GM03348 (cell line): ENCODE data around the gene ANKRD40.

ENCODE experiments used
- DNase-seq: peaks from one replicate; pipeline ENCODE4 v3.0.0; 2012; ENCODE audit warnings: low spot score

Gene ANKRD40

GRCh38 chr17:50668838-50669581, 38.7 kb downstream of the ANKRD40 start:
- no peak for DNase-seq

GRCh38 chr17:50668025-50668837, 39.5 kb downstream of the ANKRD40 start:
- peak; percentile 69 for DNase-seq

GRCh38 chr17:50667259-50668024, 40.3 kb downstream of the ANKRD40 start:
- no peak for DNase-seq

GRCh38 chr17:50666316-50666715, 41.4 kb downstream of the ANKRD40 start:
- no peak for DNase-seq

GRCh38 chr17:50665838-50666237, 41.9 kb downstream of the ANKRD40 start:
- DNase-seq: no peak

GRCh38 chr17:50664788-50665458, 42.8 kb downstream of the ANKRD40 start:
- DNase-seq: no peak

GRCh38 chr17:50663812-50664374, 43.8 kb downstream of the ANKRD40 start:
- DNase-seq: no peak

- DNase-seq: no peak
These were observed 45.0 kb downstream of the ANKRD40 start for GRCh38 chr17:50662632-50663225.

GRCh38 chr17:50661795-50662391, 45.8 kb downstream of the ANKRD40 start:
- DNase-seq: peak; percentile 87

- DNase-seq: no peak
These were observed 46.4 kb downstream of the ANKRD40 start for GRCh38 chr17:50661348-50661747.

GRCh38 chr17:50660887-50661345, 46.8 kb downstream of the ANKRD40 start:
- no peak for DNase-seq

GRCh38 chr17:50660042-50660886, 47.5 kb downstream of the ANKRD40 start:
- peak; percentile 73 for DNase-seq

GRCh38 chr17:50659179-50659578, 48.5 kb downstream of the ANKRD40 start:
- DNase-seq: no peak

GRCh38 chr17:50658616-50659015, 49.1 kb downstream of the ANKRD40 start:
- DNase-seq: no peak

GRCh38 chr17:50657627-50658026, 50.1 kb downstream of the ANKRD40 start:
- DNase-seq: no peak

GRCh38 chr17:50657054-50657453, 50.7 kb downstream of the ANKRD40 start:
- DNase-seq: no peak

GRCh38 chr17:50656509-50656908, 51.2 kb downstream of the ANKRD40 start:
- no peak for DNase-seq

GRCh38 chr17:50653738-50654137, 54.0 kb downstream of the ANKRD40 start:
- no peak for DNase-seq

- no peak for DNase-seq
These were observed 56.1 kb downstream of the ANKRD40 start for GRCh38 chr17:50651661-50652060.
